ENCODE data around the gene OVCA2.

The OVCA2 gene

GRCh38 chr17:2034157-2034556 lies 7.7 kb upstream of the OVCA2 start:
- no peak for DNase-seq (ENCODE audit: low read depth in 2 of 2)

- no peak for DNase-seq (ENCODE audit: low read depth in 2 of 2)
These were observed 6.8 kb upstream of the OVCA2 start for GRCh38 chr17:2034806-2035540.

GRCh38 chr17:2035541-2036488 lies 6.0 kb upstream of the OVCA2 start:
- DNase-seq (ENCODE audit: low read depth in 2 of 2): no peak

- no peak for DNase-seq (ENCODE audit: low read depth in 2 of 2)
These were observed 4.7 kb upstream of the OVCA2 start for GRCh38 chr17:2037155-2037554.

GRCh38 chr17:2040219-2040827 lies 1.5 kb upstream of the OVCA2 start:
- DNase-seq (ENCODE audit: low read depth in 2 of 2): no peak

GRCh38 chr17:2040942-2041560 lies 771 bp upstream of the OVCA2 start:
- no peak for DNase-seq (ENCODE audit: low read depth in 2 of 2)

GRCh38 chr17:2042390-2042847 lies 597 bp downstream of the OVCA2 start:
- no peak for DNase-seq (ENCODE audit: low read depth in 2 of 2)

GRCh38 chr17:2042933-2043332 lies 1.1 kb downstream of the OVCA2 start:
- DNase-seq (ENCODE audit: low read depth in 2 of 2): no peak

GRCh38 chr17:2043785-2044184 lies 2.0 kb downstream of the OVCA2 start:
- no peak for DNase-seq (ENCODE audit: low read depth in 2 of 2)

GRCh38 chr17:2044263-2044894 lies 2.6 kb downstream of the OVCA2 start:
- DNase-seq (ENCODE audit: low read depth in 2 of 2): no peak

- DNase-seq (ENCODE audit: low read depth in 2 of 2): no peak
These were observed 5.8 kb downstream of the OVCA2 start for GRCh38 chr17:2047590-2047989.

GRCh38 chr17:2048805-2049204 lies 7.0 kb downstream of the OVCA2 start:
- DNase-seq (ENCODE audit: low read depth in 2 of 2): no peak

GRCh38 chr17:2049333-2050299 lies 7.8 kb downstream of the OVCA2 start:
- peak; percentile 91 to 92 for DNase-seq (ENCODE audit: low read depth in 2 of 2)

- DNase-seq (ENCODE audit: low read depth in 2 of 2): peak; percentile 67 to 71
These were observed 8.7 kb downstream of the OVCA2 start for GRCh38 chr17:2050300-2051060.

- no peak for DNase-seq (ENCODE audit: low read depth in 2 of 2)
These were observed 9.5 kb downstream of the OVCA2 start for GRCh38 chr17:2051061-2051932.

- no peak for DNase-seq (ENCODE audit: low read depth in 2 of 2)
These were observed 10.2 kb downstream of the OVCA2 start for GRCh38 chr17:2051933-2052559.

- peak; percentile 61 to 73 for DNase-seq (ENCODE audit: low read depth in 2 of 2)
These were observed 11.8 kb downstream of the OVCA2 start for GRCh38 chr17:2053380-2054261.
